Neural progenitor cell (in vitro differentiated cells): ENCODE results near the gene PDE3B.

ENCODE experiments used
- CTCF ChIP-seq: fragments of 200-600 bp; sonication (generic); IDR thresholded peaks from 2 replicates; pipeline ENCODE4 v1.5.1; 2017; ENCODE audit warnings: antibody characterized with exemption, mild to moderate bottlenecking
- EZH2 ChIP-seq: fragments of 200-600 bp; sonication (generic); IDR thresholded peaks from 2 replicates; pipeline ENCODE4 v1.6.1; 2017; ENCODE audit warnings: antibody characterized with exemption, mild to moderate bottlenecking, moderate library complexity
- EZH2phosphoT487 ChIP-seq: fragments of 200-600 bp; sonication (generic); IDR thresholded peaks from 2 replicates; pipeline ENCODE4 v1.6.1; 2017; ENCODE audit warnings: antibody characterized with exemption

DNA sequence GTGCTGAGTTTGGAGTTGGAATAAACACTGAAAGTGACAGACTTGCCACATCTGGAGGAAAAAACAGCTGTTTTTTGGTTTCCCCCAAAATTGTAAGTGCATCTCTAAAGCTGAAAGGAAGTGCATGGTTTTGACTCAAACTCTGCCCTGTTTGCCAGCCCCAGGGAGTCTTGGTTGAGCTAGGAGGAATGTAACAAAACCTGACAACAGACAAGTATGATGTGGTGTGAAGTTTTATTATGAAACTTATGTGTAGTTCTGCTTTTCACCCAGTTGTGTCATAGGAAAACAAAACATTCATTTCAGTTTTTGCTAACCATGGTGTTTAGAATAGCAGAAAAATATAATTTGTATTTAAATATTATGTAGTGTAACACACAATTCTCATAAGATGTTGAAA is 31.7 kb upstream of the PDE3B start:
- TF ChIP-seq CTCF (no peak), EZH2phosphoT487 (no peak), EZH2 (no peak)
